ENCODE results near the gene CDC42EP4.

The CDC42EP4 gene

DNA sequence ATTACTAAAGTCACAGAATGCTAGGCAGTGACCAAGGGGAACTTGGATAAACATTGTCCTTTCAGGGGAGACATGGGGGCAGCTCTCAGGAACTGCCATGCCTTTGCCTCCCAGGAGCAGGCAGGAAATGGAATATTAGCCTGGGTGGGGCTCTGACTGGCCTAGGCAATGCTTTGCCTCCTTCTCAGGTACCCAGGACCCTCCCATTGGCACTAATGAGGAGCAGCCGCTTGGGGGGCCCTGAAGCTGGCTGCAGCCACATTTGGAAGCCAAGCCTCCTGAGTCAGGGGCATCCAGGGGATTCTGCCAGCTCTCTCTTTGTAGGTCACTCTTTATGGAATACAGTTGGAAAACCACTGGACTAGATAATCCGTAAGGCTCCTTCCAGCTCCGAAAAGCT, 55.6 kb downstream of the CDC42EP4 start:
- Histone ChIP-seq H2AFZ (ENCODE audit: low read depth, low read length) (no peak overlapping the region), H3K27me3 (ENCODE audit: insufficient read depth, low read length, poor library complexity) (no peaks in the 10 kb centered on the region), H3K9ac (ENCODE audit: low read depth, low read length) (no peak overlapping the region), H3K4me2 (ENCODE audit: insufficient read depth, low read length) (no peak overlapping the region), H3K4me3 (ENCODE audit: low read depth in 1 of 2, low read length in 2 of 2) (no peak overlapping the region), H4K20me1 (ENCODE audit: insufficient read depth, low read length) (no peaks in the 10 kb centered on the region), H3K4me1 (ENCODE audit: insufficient read depth, low read length) (no peaks in the 10 kb centered on the region), H3K36me3 (ENCODE audit: insufficient read depth, low read length) (no peaks in the 10 kb centered on the region), H3K9me3 (ENCODE audit: insufficient read depth, low read length, severe bottlenecking) (no peaks in the 10 kb centered on the region), H3K79me2 (ENCODE audit: insufficient read depth, low read length) (no peaks in the 10 kb centered on the region), H3K27ac (ENCODE audit: low read length) (no peak overlapping the region)
- ATAC-seq (ENCODE audit: insufficient read depth, low read depth) (no peak), DNase-seq (no peak)
- no peak for TF ChIP-seq EZH2 (IDR thresholded peaks at IDR 0.05; ENCODE audit: borderline replicate concordance, low read depth, low read length, severe bottlenecking)
- TF ChIP-seq, protein P1, sequence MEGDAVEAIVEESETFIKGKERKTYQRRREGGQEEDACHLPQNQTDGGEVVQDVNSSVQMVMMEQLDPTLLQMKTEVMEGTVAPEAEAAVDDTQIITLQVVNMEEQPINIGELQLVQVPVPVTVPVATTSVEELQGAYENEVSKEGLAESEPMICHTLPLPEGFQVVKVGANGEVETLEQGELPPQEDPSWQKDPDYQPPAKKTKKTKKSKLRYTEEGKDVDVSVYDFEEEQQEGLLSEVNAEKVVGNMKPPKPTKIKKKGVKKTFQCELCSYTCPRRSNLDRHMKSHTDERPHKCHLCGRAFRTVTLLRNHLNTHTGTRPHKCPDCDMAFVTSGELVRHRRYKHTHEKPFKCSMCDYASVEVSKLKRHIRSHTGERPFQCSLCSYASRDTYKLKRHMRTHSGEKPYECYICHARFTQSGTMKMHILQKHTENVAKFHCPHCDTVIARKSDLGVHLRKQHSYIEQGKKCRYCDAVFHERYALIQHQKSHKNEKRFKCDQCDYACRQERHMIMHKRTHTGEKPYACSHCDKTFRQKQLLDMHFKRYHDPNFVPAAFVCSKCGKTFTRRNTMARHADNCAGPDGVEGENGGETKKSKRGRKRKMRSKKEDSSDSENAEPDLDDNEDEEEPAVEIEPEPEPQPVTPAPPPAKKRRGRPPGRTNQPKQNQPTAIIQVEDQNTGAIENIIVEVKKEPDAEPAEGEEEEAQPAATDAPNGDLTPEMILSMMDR (IDR thresholded peaks at IDR 0.05; ENCODE audit: borderline replicate concordance, extremely low read depth, low read length, poor library complexity, severe bottlenecking) = no peak

DNA sequence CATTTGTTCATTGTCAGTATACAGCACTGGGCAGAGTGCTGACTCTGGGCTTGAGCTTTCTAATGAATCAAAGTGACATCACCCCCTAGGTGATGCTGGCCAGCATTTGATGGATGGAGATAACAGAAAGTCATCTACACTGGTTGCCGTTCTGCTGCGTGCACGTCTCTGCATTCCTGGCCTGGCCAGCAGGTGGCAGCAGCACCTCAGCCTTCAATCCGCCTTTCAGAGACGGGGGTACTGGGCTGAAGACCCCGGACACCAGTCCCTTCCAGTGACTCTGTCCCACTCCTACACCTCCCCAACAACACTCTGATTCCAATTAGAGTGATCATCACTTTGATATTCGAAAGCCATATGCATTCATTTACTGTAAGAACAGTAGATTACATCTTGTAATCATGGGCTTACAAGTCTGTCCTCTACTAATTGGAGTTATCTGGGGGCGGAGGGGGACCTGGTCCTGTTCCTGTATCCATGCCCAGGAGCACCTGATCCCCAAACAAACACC, 56.1 kb downstream of the CDC42EP4 start:
- peak; percentile 87 for ATAC-seq (ENCODE audit: insufficient read depth, low read depth)

DNA sequence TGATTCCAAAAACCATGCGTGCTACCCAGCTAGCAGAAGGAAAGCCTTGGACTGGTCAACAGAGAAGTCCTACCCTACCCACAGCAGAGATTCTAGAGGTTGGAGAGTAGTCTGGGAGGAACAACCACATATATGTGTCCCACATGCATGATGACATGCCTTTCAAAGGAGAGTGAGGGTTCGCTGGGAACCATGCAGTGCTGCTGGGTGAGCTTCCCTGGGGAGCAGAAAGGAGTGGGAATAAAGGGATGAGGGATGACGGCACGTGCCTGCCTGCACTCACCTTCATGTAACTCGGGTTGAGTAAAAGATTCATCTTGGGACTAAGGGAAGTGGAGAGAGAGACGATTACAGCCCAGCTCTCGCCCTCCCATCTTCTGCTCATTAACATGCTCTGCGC, 59.9 kb downstream of the CDC42EP4 start:
- H3K9ac ChIP-seq (ENCODE audit: low read depth, low read length) = no peak overlapping the region
- H3K4me1 ChIP-seq (ENCODE audit: insufficient read depth, low read length) = no peaks in the 10 kb centered on the region
- H2AFZ ChIP-seq (ENCODE audit: low read depth, low read length) = no peak overlapping the region
- H3K4me3 ChIP-seq (ENCODE audit: low read depth in 1 of 2, low read length in 2 of 2) = no peak overlapping the region
- no peak for DNase-seq
- no peaks in the 10 kb centered on the region for H3K27me3 ChIP-seq (ENCODE audit: insufficient read depth, low read length, poor library complexity)
- H3K36me3 ChIP-seq (ENCODE audit: insufficient read depth, low read length) = peaks cover 18% of the 10 kb centered on the region
- no peaks in the 10 kb centered on the region for H4K20me1 ChIP-seq (ENCODE audit: insufficient read depth, low read length)
- no peak overlapping the region for H3K27ac ChIP-seq (ENCODE audit: low read length)
- no peak for ATAC-seq (ENCODE audit: insufficient read depth, low read depth)
- no peaks in the 10 kb centered on the region for H3K79me2 ChIP-seq (ENCODE audit: insufficient read depth, low read length)
- H3K4me2 ChIP-seq (ENCODE audit: insufficient read depth, low read length) = no peak overlapping the region
- TF ChIP-seq EZH2 (IDR thresholded peaks at IDR 0.05; ENCODE audit: borderline replicate concordance, low read depth, low read length, severe bottlenecking) = no peak
- TF ChIP-seq, protein P1 (IDR thresholded peaks at IDR 0.05; ENCODE audit: borderline replicate concordance, extremely low read depth, low read length, poor library complexity, severe bottlenecking) = no peak
- H3K9me3 ChIP-seq (ENCODE audit: insufficient read depth, low read length, severe bottlenecking) = no peaks in the 10 kb centered on the region

More for the DNA sequence above, 56.1 kb downstream of the CDC42EP4 start:
- no peaks in the 10 kb centered on the region for H3K79me2 ChIP-seq (ENCODE audit: insufficient read depth, low read length)
- H3K27me3 ChIP-seq (ENCODE audit: insufficient read depth, low read length, poor library complexity) = no peaks in the 10 kb centered on the region
- H3K4me1 ChIP-seq (ENCODE audit: insufficient read depth, low read length) = no peaks in the 10 kb centered on the region
- H2AFZ ChIP-seq (ENCODE audit: low read depth, low read length) = no peak overlapping the region
- H3K36me3 ChIP-seq (ENCODE audit: insufficient read depth, low read length) = no peaks in the 10 kb centered on the region
- TF ChIP-seq, protein P1 (IDR thresholded peaks at IDR 0.05; ENCODE audit: borderline replicate concordance, extremely low read depth, low read length, poor library complexity, severe bottlenecking) = peak; percentile 98
- no peak for TF ChIP-seq EZH2 (IDR thresholded peaks at IDR 0.05; ENCODE audit: borderline replicate concordance, low read depth, low read length, severe bottlenecking)
- no peak overlapping the region for H3K4me2 ChIP-seq (ENCODE audit: insufficient read depth, low read length)
- H4K20me1 ChIP-seq (ENCODE audit: insufficient read depth, low read length) = no peaks in the 10 kb centered on the region
- peak; percentile 52 for DNase-seq
- H3K9ac ChIP-seq (ENCODE audit: low read depth, low read length) = no peak overlapping the region
- H3K9me3 ChIP-seq (ENCODE audit: insufficient read depth, low read length, severe bottlenecking) = no peaks in the 10 kb centered on the region
- no peak overlapping the region for H3K4me3 ChIP-seq (ENCODE audit: low read depth in 1 of 2, low read length in 2 of 2)
- H3K27ac ChIP-seq (ENCODE audit: low read length) = no peak overlapping the region

Measured in DND-41 (cell line).